ENCODE data around the gene KLF1. TPM values are rescaled to one million over a fixed set of nuclear protein-coding genes. Genes with fewer than 3 reads are reported as not detected.
A peak's percentile ranks its signal among the peaks of the same experiment; 100 is the strongest.

Gene KLF1
- total and polyA plus RNA-seq, 10 of the 15 experiments (the other 5 are each of a cell fraction or from before 2014, with no cell fraction given), result 0.04 to 0.38 (median 0.08) TPM; not detected in 3

GRCh38 chr19:12899891-12900518 lies 13.0 kb upstream of the KLF1 start (continued):
- no peak for TF ChIP-seq ZBTB33 (IDR thresholded peaks at IDR 0.05)
- TF ChIP-seq ZNF207 (IDR thresholded peaks at IDR 0.05; ENCODE audit: borderline replicate concordance), result no peak
- no peak for TF ChIP-seq HDAC6 (IDR thresholded peaks at IDR 0.05; ENCODE audit: unreplicated experiment)
- no peak for TF ChIP-seq ZZZ3 (IDR thresholded peaks at IDR 0.05; ENCODE audit: control insufficient read depth, insufficient read length, low read depth)
- no peak for TF ChIP-seq FOXM1 (IDR thresholded peaks at IDR 0.05; ENCODE audit: low read depth, low read length)
- peak; percentile 43 for TF ChIP-seq EED (IDR thresholded peaks at IDR 0.05; ENCODE audit: low read depth)
- no peak for TF ChIP-seq GABPA (IDR thresholded peaks at IDR 0.05; ENCODE audit: low read depth)
- TF ChIP-seq RBBP5 (conservative IDR thresholded peaks at IDR 0.05), result no peak
- peak; percentile 61 to 82 for TF ChIP-seq IKZF2 (IDR thresholded peaks at IDR 0.05)
- no peak for TF ChIP-seq ATF2 (IDR thresholded peaks at IDR 0.05; ENCODE audit: low read length)
- TF ChIP-seq NRF1 (conservative IDR thresholded peaks at IDR 0.05; ENCODE audit: low read depth, low read length), result no peak
- TF ChIP-seq SMAD5 (IDR thresholded peaks at IDR 0.05; ENCODE audit: low read depth), result no peak
- TF ChIP-seq YBX1 (IDR thresholded peaks at IDR 0.05), result no peak
- no peak for TF ChIP-seq SUPT20H (IDR thresholded peaks at IDR 0.05; ENCODE audit: borderline replicate concordance, control insufficient read depth, low read depth, low read length)
- no peak for TF ChIP-seq YY1 (IDR thresholded peaks at IDR 0.05; ENCODE audit: low read depth, low read length)
- no peak for TF ChIP-seq EZH2 (IDR thresholded peaks at IDR 0.05; ENCODE audit: borderline replicate concordance, control insufficient read depth, low read depth, low read length)
- peak; percentile 99 for TF ChIP-seq NR2F1 (conservative IDR thresholded peaks at IDR 0.05)
- no peak for TF ChIP-seq CUX1 (IDR thresholded peaks at IDR 0.05; ENCODE audit: insufficient replicate concordance, low read depth, low read length)
- TF ChIP-seq PAX5 (IDR thresholded peaks at IDR 0.05; ENCODE audit: borderline replicate concordance, low read depth, low read length), result peak; percentile 79
- TF ChIP-seq POLR2AphosphoS2 (IDR thresholded peaks at IDR 0.05; ENCODE audit: low read depth, low read length), result no peak
- no peak for TF ChIP-seq RCOR1 (conservative IDR thresholded peaks at IDR 0.05; ENCODE audit: low read depth, low read length)
